NCI-H146 treated with DMSO at 0.1 percent for 48 hours (cell line): ENCODE results near the gene BCAR3.
"Not testable (repeated sequence)": the region's sequence is repeated elsewhere in the genome, so short reads cannot be mapped to it uniquely, and the experiment has no call there.

Experiments
- DNase-seq: peaks from one replicate; lab custom pipeline; 2025; ENCODE audit not compliant: unreplicated experiment; lab: John Stamatoyannopoulos, UW

The BCAR3 gene

GRCh38 chr1:93600663-93601062, 81.0 kb downstream of the BCAR3 start:
- DNase-seq: no peak

GRCh38 chr1:93599479-93599878, 82.2 kb downstream of the BCAR3 start:
- no peak for DNase-seq

DNA sequence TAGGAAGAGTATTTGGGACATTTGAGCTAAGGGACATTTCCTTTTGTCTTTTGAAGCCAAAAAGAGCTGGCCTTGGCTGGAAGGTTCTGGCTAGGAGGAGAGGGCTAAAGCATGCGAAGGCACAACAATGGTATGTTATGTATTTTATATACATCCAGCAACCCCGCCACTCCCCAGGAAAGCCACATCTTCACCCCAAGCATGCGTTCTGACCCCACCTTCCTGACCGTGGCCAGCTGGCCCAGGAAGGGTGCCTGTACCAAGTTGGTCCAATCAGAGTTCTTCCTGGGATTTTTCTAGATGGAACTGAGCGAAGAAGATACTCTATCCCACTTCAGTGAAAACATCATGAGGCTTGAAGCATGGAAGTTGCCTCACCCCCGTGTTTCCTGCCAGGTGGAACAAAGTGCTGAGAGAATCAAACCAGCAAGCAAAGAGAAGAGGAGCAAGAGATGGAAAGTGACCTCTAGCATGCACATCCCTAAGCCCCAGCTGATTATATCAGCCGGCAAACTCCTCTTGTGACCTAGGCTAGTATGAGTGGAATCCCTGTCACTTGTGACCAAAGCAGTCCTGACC, 82.7 kb downstream of the BCAR3 start:
- no peak for DNase-seq

- no peak for DNase-seq
These were observed 83.2 kb downstream of the BCAR3 start for GRCh38 chr1:93598396-93598795.

DNA sequence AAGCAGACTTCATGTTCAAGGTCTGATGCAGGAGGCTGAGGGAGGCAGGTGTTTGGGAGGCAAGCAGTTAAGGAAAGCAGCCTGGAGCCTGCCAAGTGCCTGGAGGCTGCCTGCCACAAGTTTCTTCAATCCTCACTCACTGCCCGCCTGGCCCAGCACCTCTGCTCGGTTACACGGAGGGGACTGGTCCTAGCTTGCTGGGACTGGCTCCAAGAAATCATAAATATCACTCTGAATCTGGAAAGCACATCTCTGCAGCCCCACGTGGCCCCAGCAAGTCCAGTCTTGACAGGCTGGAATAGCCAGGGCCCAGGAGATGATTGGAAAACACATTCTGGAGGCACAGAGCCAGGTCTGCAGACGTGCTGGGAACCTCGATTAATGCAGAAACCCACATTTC, 83.9 kb downstream of the BCAR3 start:
- DNase-seq: no peak

- no peak for DNase-seq
These were observed 85.1 kb downstream of the BCAR3 start for GRCh38 chr1:93596329-93597089.

- no peak for DNase-seq
These were observed 85.9 kb downstream of the BCAR3 start for GRCh38 chr1:93595743-93596142.

- DNase-seq: no peak
These were observed 86.4 kb downstream of the BCAR3 start for GRCh38 chr1:93595266-93595665.

DNA sequence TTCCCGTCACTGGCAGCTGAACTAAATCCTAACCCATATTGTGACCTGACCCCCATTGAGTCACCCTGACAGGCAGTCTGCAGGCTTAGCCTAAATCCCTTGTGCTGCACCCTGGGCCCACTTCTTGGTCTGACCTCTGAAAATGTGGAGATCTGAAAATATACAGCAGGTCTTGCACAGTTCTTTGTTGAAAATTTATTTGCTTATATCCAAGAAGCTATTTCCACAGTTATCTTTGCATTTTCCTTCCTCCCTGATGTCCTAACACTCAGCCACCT, 87.1 kb downstream of the BCAR3 start:
- no peak for DNase-seq

- no peak for DNase-seq
These were observed 87.6 kb downstream of the BCAR3 start for GRCh38 chr1:93593854-93594602.

GRCh38 chr1:93592551-93592949, 89.1 kb downstream of the BCAR3 start:
- no peak for DNase-seq

DNA sequence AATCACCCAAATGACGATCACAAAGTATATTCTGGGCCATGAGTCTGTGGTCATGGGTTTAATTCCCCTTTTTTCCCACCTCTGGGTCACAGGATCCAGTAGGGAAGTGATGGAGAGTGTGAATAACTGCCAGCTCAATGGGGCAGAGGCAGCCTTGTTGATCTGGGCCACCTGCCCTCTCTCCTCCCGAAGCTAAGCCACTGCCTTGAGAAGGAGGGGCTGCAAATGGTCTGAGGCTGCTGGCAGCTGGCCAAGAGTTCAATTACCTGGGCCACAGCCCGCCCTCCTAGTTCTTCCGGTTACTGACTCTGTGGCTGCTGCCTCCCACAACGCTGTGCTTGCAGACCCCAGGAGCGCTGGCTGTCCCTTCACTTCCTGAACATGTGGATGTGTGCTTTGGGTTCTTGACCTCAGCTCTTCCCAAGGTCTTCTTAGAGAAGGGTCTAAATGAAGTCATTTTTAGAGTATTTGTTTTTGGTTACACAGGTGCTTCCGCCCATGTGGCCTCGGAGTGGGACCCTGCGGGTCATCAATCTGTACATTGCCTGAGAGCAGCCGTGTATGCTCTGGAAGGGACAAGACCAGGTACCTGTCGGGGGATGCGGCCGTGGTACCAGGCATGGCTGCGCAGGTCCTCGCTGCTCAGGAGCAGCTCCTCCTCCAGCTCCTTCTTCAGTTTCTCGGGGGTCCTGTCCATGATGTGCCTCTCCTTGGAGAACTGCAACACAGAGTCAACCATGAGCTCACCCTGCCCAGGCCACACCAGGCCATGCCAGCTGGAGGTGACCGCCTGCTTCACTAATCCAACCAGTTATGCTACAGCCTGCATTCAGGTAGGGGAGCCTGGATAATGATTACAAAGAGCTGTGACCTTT, 89.7 kb downstream of the BCAR3 start:
- DNase-seq: peak; percentile 94

- not testable (repeated sequence) for DNase-seq
These were observed 90.4 kb downstream of the BCAR3 start for GRCh38 chr1:93591291-93591675.

DNA sequence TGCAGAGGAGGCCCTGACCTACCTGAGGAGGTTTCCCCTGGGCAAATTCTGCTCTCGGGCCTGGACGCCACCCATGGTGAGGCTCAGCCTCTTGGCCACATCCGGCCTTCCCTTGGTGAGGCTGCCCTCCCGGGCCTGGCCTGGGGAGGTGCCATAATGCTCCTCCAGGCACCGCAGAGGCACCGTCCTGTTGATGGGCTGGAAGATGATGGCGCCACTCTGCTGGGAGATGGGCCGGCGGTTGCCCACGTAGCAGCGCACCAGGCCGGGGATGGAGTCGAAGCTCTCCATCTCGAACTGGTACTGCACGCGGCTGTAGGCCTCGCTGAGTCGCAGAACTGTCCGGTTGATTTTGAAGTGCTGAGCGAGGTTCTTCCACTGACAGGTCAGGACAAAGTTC, 92.7 kb downstream of the BCAR3 start:
- no peak for DNase-seq

DNA sequence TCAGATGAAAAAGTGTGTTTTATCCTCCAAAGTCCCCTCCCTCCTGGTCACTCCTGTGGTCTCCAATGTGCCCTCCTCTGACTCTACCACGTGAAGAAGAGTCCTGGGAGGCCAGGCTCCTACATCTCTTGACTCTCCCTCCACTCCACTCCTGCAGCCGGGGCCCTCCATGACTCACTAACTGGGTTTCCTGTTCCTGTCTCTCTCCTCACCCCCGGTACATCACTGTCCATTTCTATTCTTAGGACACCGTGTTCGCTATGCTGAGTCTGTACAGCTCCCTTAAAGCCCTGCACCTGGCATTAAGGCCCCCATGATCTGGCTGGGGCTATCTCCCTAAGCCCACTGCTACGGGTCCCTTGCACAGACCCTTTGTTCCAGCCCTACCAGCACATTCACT, 93.4 kb downstream of the BCAR3 start:
- DNase-seq: no peak

DNA sequence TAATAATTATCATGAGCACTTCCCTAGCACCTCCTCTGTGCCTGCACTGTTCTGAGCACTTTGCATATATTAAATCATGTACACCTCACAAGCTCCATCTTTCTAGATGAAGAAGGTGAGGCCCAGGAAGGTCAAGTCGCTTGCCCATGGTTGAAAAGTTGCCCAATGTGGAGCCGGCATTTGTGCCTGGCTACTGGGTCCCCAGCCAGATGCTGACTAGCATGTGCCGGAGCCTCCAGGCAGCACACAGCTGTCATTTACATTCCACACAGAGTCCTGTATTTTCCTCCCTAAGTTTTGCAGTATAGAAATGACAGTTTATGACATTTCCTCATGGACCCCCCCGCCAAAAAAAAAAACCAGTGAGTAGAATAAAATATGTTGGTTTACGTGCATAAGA, 94.3 kb downstream of the BCAR3 start:
- no peak for DNase-seq

GRCh38 chr1:93585059-93585966, 96.3 kb downstream of the BCAR3 start:
- no peak for DNase-seq

DNA sequence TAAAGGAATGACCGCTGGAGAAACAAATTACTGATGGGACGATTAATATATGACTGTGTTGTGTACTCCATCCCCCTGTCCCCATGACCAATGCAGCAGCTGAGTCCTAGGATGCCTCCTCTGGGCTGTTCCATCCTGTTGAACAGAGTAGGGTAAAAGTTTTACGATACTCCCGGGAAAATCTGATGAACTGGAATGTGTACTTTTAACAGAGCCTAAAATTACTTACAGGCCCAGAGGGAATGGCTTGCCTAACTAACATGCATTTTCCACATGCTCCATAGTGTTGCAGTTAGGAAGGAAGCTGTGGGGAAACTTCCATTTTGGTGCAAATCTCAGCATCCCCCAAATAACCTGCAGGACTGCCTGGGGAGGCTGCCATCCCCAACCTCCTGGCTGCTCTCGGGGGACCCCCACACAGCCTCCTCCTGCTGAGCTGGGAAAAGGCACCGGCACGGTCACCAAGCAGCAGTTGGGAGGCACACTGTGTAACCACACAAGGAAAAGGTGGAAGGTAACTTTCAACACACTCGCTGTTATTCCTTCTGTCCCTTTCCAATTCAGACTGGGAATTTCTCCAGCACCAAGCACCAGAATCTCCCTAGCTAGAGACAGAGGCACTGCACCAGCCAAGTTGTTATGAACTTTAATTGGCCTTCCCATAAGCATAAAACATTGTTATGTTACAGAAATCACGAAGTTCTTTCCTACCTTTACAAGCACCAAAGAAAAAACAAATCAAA, 97.2 kb downstream of the BCAR3 start:
- DNase-seq: no peak

DNA sequence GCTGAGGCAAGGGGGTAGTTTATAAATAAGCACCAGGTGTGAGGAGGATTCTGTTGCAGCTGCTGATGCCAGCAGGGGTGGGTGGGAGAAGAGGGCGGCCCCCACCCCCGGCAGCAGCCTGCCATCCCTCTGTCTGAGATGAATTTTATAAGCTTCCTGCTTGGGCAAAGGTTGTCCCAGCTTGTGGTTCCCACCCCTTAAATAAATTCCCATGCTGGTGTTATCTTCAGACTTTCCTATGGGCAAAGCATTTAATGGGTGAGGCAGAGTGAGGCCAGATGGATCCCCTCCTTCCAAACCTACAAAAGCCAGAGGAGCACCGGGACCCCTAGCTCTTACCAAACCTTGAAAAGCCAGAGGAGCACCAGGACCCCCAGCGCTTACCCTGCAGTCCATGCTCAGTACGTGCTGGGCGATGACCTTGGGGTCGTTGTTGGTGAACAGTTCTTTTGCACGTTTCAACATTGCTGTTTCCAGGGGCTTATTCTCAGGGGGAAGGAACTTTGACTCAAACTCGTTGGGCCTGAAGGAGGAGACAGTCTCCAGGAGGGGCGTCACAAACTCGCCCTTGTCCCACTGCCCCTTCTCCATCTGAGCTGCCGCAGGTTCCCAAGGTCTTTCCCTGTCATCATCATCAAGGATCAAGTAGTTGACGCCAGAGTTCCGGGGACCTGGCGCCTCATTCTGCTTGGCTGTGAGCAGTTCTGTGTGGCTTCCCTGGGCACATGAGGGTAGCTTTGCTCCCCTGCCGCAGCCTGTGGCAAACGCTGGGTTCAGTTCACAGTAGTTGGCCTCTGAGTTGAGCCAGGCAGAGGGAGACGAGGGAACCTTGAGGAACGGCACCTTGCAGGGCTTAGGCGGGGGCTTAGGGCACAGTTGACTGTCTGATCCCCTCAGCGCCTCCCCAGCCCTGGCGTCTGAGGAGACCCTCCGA, 99.5 kb downstream of the BCAR3 start:
- peak; percentile 38 for DNase-seq
